Activated naive CD8-positive, alpha-beta T cell treated with anti-CD3 and anti-CD28 coated beads, Interleukin-2, amount 50 U/mL, for 24 hours (primary cell): Measurements from ENCODE around the gene IFT25.
"Not testable (repeated sequence)": the region's sequence is repeated elsewhere in the genome, so short reads cannot be mapped to it uniquely, and the experiment has no call there.

ENCODE experiments used
- ATAC-seq: fragments of 150-1000 bp; cut with Tn5 transposase; one replicate; pipeline ENCODE4 v1.10.0; 2021
- DNase-seq: peaks from one replicate; pipeline ENCODE4 v3.0.0; 2021
- H3K27ac Mint-ChIP-seq: one replicate; pipeline ENCODE4 v1.8.0; 2021; ENCODE audit warnings: mild to moderate bottlenecking, mixed read lengths
- H3K27me3 Mint-ChIP-seq: one replicate; pipeline ENCODE4 v1.8.0; 2021; ENCODE audit warnings: mixed read lengths
- H3K36me3 Mint-ChIP-seq: one replicate; pipeline ENCODE4 v1.8.0; 2021; ENCODE audit warnings: low read depth, mixed read lengths
- H3K4me1 Mint-ChIP-seq: one replicate; pipeline ENCODE4 v1.8.0; 2021; ENCODE audit warnings: mixed read lengths
- H3K4me3 Mint-ChIP-seq: one replicate; pipeline ENCODE4 v1.8.0; 2021; ENCODE audit warnings: mild to moderate bottlenecking, moderate library complexity, mixed read lengths
- H3K9me3 Mint-ChIP-seq: one replicate; pipeline ENCODE4 v1.8.0; 2021; ENCODE audit warnings: mixed read lengths

IFT25 gene

GRCh38 chr1:53892911-53893310 is 52.6 kb downstream of the IFT25 start:
- Mint-ChIP-seq H3K4me1 (peaks cover 41% of the 10 kb centered on the region), H3K9me3 (no peaks in the 10 kb centered on the region), H3K27me3 (peaks cover 7% of the 10 kb centered on the region), H3K4me3 (no peak overlapping the region), H3K27ac (no peak overlapping the region), H3K36me3 (no peaks in the 10 kb centered on the region)
- no peak for DNase-seq
- no peak for ATAC-seq

- DNase-seq (no peak), ATAC-seq (no peak)
- Mint-ChIP-seq H3K4me3 (no peak overlapping the region), H3K36me3 (peaks cover 3% of the 10 kb centered on the region), H3K27me3 (peaks cover 7% of the 10 kb centered on the region), H3K9me3 (no peaks in the 10 kb centered on the region), H3K4me1 (peaks cover 43% of the 10 kb centered on the region), H3K27ac (no peak overlapping the region)
These were observed 53.8 kb downstream of the IFT25 start for GRCh38 chr1:53891678-53892077.

DNA sequence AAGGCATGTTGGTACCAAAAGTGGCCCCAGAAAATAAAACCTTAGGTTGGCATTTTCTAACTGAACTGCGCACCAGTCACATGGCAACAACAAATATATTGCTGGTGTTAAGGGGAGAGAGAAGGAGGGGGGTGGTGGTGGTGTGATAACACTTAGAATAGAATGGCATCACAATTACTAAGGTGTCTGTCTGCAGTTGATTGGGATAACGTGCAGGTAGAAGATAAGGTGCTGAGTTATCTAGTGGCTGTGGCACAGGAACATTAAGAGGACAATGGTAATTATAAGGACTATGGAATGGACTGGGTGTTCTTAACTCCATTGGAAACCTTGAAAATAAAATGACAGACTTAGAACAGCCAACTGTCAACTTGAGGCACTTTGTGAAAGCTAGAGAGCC is 54.5 kb downstream of the IFT25 start:
- DNase-seq (no peak), ATAC-seq (no peak)
- Mint-ChIP-seq H3K27me3 (peaks cover 7% of the 10 kb centered on the region), H3K27ac (no peak overlapping the region), H3K4me1 (peaks cover 43% of the 10 kb centered on the region), H3K9me3 (no peaks in the 10 kb centered on the region), H3K36me3 (peaks cover 3% of the 10 kb centered on the region), H3K4me3 (peak overlapping the region; percentile 96)

DNA sequence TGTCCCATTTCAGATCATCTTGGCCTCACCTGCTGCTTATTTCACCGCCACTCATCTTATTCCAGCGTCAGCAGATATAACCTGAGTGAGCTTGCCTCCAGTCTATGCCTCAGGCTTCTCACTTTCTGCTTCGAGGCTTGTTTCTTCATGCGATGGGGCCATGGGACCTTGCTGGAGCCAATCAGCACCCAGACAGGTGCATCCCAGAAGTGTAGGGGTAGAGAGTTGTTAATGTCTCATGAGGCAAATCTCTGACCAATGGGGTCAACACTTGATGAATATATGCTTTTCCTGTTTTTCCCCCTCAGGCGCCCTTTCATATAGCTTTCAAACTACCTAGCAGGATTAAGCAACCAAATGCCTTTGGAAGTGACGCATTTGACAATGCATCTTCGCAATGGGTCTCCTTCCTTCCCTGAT is 55.0 kb downstream of the IFT25 start:
- Mint-ChIP-seq H3K4me1 (peaks cover 43% of the 10 kb centered on the region), H3K27ac (peak overlapping the region; percentile 97), H3K9me3 (no peaks in the 10 kb centered on the region), H3K27me3 (peaks cover 3% of the 10 kb centered on the region), H3K36me3 (peaks cover 3% of the 10 kb centered on the region), H3K4me3 (peak overlapping the region; percentile 96)
- DNase-seq: peak; percentile 20
- ATAC-seq: no peak

- H3K9me3 Mint-ChIP-seq: no peaks in the 10 kb centered on the region
- peak; percentile 89 for ATAC-seq
- peak within 1 kb of the TSS; percentile 97 for H3K27ac Mint-ChIP-seq
- peaks cover 3% of the 10 kb centered on the region for H3K36me3 Mint-ChIP-seq
- H3K4me1 Mint-ChIP-seq: peaks cover 43% of the 10 kb centered on the region
- H3K27me3 Mint-ChIP-seq: no peaks in the 10 kb centered on the region
- DNase-seq: peak; percentile 85
- H3K4me3 Mint-ChIP-seq: peak within 1 kb of the TSS; percentile 96
These were observed 55.9 kb downstream of the IFT25 start, which contains the start of gene YIPF1 for GRCh38 chr1:53889304-53890298. TSS of gene YIPF1 (minus strand) at chr1:53889797. CDS start at chr1:53888937, 860 bp downstream.

GRCh38 chr1:53888681-53889080 is 56.8 kb downstream of the IFT25 start:
- Mint-ChIP-seq H3K9me3 (no peaks in the 10 kb centered on the region), H3K27ac (peak overlapping the region; percentile 97), H3K4me3 (peak overlapping the region; percentile 96), H3K36me3 (peaks cover 3% of the 10 kb centered on the region), H3K27me3 (no peaks in the 10 kb centered on the region), H3K4me1 (peaks cover 39% of the 10 kb centered on the region)
- ATAC-seq: no peak
- no peak for DNase-seq

DNA sequence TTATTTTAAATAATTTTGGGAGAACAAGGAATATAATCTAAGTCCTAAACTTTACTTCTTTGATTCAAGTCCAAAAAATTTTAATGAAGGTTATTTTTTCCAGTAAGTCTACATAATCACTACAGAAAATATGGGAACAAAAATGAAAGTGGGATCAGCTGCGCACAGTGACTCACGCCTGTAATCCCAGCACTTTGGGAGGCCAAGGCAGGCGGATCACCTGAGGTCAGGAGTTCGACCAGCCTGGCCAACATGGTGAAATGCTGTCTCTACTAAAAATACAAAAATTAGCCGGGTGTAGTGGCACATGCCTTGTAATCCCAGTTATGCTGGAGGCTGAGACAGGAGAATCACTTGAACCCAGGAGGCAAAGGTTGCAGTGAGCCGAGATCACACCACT is 61.9 kb downstream of the IFT25 start:
- not testable (repeated sequence) for ATAC-seq, H3K27ac Mint-ChIP-seq, H3K4me1 Mint-ChIP-seq, H3K9me3 Mint-ChIP-seq, H3K4me3 Mint-ChIP-seq, DNase-seq, H3K27me3 Mint-ChIP-seq
- peaks cover 24% of the 10 kb centered on the region for H3K36me3 Mint-ChIP-seq

DNA sequence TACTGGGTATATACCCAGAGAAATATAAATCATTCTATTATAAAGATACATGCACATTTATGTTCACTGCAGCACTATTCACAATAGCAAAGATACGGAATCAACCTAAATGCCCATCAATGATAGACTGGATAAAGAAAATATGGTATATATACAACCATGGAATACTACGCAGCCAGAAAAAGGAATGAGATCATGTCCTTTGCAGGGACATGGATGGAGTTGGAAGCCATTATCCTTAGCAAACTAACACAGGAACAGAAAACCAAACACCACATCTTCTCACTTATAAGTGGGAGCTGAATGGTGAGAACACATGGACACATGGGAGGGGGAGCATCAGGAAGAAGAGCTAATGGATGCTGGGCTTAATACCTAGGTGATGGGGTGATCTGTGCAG is 63.6 kb downstream of the IFT25 start:
- H3K36me3 Mint-ChIP-seq: peaks cover 29% of the 10 kb centered on the region
- not testable (repeated sequence) for DNase-seq, H3K4me3 Mint-ChIP-seq, H3K27me3 Mint-ChIP-seq, H3K4me1 Mint-ChIP-seq, H3K27ac Mint-ChIP-seq, H3K9me3 Mint-ChIP-seq, ATAC-seq

- no peak overlapping the region for H3K4me3 Mint-ChIP-seq
- peaks cover 2% of the 10 kb centered on the region for H3K4me1 Mint-ChIP-seq
- DNase-seq (no peak), ATAC-seq (no peak)
- no peak overlapping the region for H3K27ac Mint-ChIP-seq
- H3K27me3 Mint-ChIP-seq: no peaks in the 10 kb centered on the region
- H3K36me3 Mint-ChIP-seq: peaks cover 34% of the 10 kb centered on the region
- peaks cover 3% of the 10 kb centered on the region for H3K9me3 Mint-ChIP-seq
These were observed 66.9 kb downstream of the IFT25 start for GRCh38 chr1:53878492-53879105.

- H3K4me1 Mint-ChIP-seq, H3K9me3 Mint-ChIP-seq, DNase-seq, H3K27me3 Mint-ChIP-seq, ATAC-seq, H3K27ac Mint-ChIP-seq, H3K4me3 Mint-ChIP-seq: not testable (repeated sequence)
- H3K36me3 Mint-ChIP-seq: peaks cover 13% of the 10 kb centered on the region
These were observed 70.3 kb downstream of the IFT25 start for GRCh38 chr1:53875150-53875549.

DNA sequence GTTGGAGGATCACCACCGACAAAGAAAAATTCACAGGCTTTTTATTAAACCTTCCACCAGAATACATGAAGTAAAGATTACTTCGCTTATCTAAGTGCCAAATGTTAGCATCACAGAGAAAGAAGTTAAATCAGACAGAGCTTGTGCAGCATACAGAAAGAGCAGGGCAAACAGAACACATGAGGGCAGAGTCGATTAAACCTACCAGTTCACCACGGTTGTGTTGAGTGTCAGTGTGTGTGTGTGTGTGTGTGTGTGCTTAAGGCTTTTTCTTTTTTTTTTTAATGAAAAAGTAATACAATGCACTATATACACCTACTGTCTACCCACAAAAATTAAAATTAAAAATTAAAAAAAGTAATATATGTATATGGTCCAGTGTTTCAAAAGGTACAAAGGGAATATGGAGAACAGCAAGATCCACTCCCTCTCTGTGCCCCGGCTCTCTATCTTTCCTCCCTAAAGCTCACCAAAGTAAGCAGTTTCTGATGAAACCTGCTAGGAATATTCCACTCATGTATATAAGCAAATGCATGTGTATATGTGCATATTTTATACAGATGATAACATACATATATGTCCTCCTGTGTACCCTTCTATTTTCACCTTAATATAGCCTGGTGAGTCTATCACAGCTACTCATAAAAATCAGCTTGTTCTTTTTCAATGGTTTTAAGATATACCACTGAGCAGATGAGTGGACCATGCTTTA is 73.6 kb downstream of the IFT25 start:
- no peak for DNase-seq
- Mint-ChIP-seq H3K27ac (no peak overlapping the region), H3K36me3 (peaks cover 11% of the 10 kb centered on the region), H3K4me1 (no peaks in the 10 kb centered on the region), H3K4me3 (no peak overlapping the region), H3K9me3 (no peaks in the 10 kb centered on the region), H3K27me3 (no peaks in the 10 kb centered on the region)
- ATAC-seq: no peak
